ENCODE measurements around the gene MSGN1. TPM values are rescaled to one million over a fixed set of nuclear protein-coding genes. Genes with fewer than 3 reads are reported as not detected.

MSGN1 gene
- total RNA-seq, result not detected

GRCh38 chr2:17816396-17817245 is at the start of gene MSGN1:
Gene MSGN1, plus strand, starts transcription at chr2:17816460. Its CDS starts 59 bp downstream, at chr2:17816519.
- H3K4me3 ChIP-seq (ENCODE audit: low read depth, poor library complexity, severe bottlenecking), result no peak within 1 kb of the TSS
- intact Hi-C loops (cut with DNase I; ENCODE audit: low total_unique reads), result no loop called here
- 88 to 93% methylated on average over 25 to 26 of the region's 26 CpGs for WGBS, 2 donors
- no peak for TF ChIP-seq CTCF (IDR thresholded peaks at IDR 0.05)
- no peak for TF ChIP-seq POLR2A (IDR thresholded peaks at IDR 0.05)
- no peak for DNase-seq (ENCODE audit: low spot score in 2 of 2)

GRCh38 chr2:17768894-17769293 is 47.4 kb upstream of the MSGN1 start:
- H3K4me3 ChIP-seq (ENCODE audit: low read depth, poor library complexity, severe bottlenecking), result no peak overlapping the region
- no peak for DNase-seq (ENCODE audit: low spot score in 2 of 2)
- intact Hi-C loops (cut with DNase I; ENCODE audit: low total_unique reads), result no loop called here
- 96% methylated on average over 4 of the region's 4 CpGs for WGBS, 2 donors
- TF ChIP-seq CTCF (IDR thresholded peaks at IDR 0.05) (no peak), POLR2A (IDR thresholded peaks at IDR 0.05) (no peak)

GRCh38 chr2:17771956-17772355 is 44.3 kb upstream of the MSGN1 start:
- DNase-seq (ENCODE audit: low spot score in 2 of 2), result no peak
- no peak overlapping the region for H3K4me3 ChIP-seq (ENCODE audit: low read depth, poor library complexity, severe bottlenecking)
- intact Hi-C loops (cut with DNase I; ENCODE audit: low total_unique reads), result no loop called here
- 91 to 92% methylated on average over 2 of the region's 2 CpGs for WGBS, 2 donors
- TF ChIP-seq POLR2A (IDR thresholded peaks at IDR 0.05), result no peak

- 92 to 95% methylated on average over 2 of the region's 2 CpGs for WGBS, 2 donors
Measured at GRCh38 chr2:17772532-17772931, 43.7 kb upstream of the MSGN1 start.

GRCh38 chr2:17780546-17780945 is 35.7 kb upstream of the MSGN1 start:
- no peak for TF ChIP-seq CTCF (IDR thresholded peaks at IDR 0.05)
- TF ChIP-seq POLR2A (IDR thresholded peaks at IDR 0.05), result no peak
- 75 to 85% methylated on average over 1 of the region's 1 CpG for WGBS, 2 donors
- intact Hi-C loops (cut with DNase I; ENCODE audit: low total_unique reads), result no loop called here
- DNase-seq (ENCODE audit: low spot score in 2 of 2), result no peak
- H3K4me3 ChIP-seq (ENCODE audit: low read depth, poor library complexity, severe bottlenecking), result no peak overlapping the region

More at GRCh38 chr2:17772532-17772931, 43.7 kb upstream of the MSGN1 start:
- intact Hi-C loops (cut with DNase I; ENCODE audit: low total_unique reads), result no loop called here
- no peak overlapping the region for H3K4me3 ChIP-seq (ENCODE audit: low read depth, poor library complexity, severe bottlenecking)
- no peak for DNase-seq (ENCODE audit: low spot score in 2 of 2)
- TF ChIP-seq CTCF (IDR thresholded peaks at IDR 0.05), result no peak
- no peak for TF ChIP-seq POLR2A (IDR thresholded peaks at IDR 0.05)

GRCh38 chr2:17781482-17781881 is 34.8 kb upstream of the MSGN1 start:
- intact Hi-C loops (cut with DNase I; ENCODE audit: low total_unique reads), result no loop called here
- no peak for TF ChIP-seq POLR2A (IDR thresholded peaks at IDR 0.05)
- no peak for TF ChIP-seq CTCF (IDR thresholded peaks at IDR 0.05)
- 84 to 94% methylated on average over 1 of the region's 1 CpG for WGBS, 2 donors
- H3K4me3 ChIP-seq (ENCODE audit: low read depth, poor library complexity, severe bottlenecking), result no peak overlapping the region
- no peak for DNase-seq (ENCODE audit: low spot score in 2 of 2)
